HL-60 (cell line): Measurements from ENCODE around the gene KRT77.

Source experiments
- GABPA ChIP-seq: IDR thresholded peaks from 2 replicates; pipeline ENCODE4 v1.6.1; 2012; ENCODE audit warnings: low read depth
- POLR2AphosphoS5 ChIP-seq: IDR thresholded peaks from 2 replicates; pipeline ENCODE4 v1.6.1; 2012; ENCODE audit warnings: low read depth
- TF ChIP-seq, protein P1 (sequence below): IDR thresholded peaks from one replicate; pipeline ENCODE4 v1.5.1; 2011; ENCODE audit warnings: low read length, control low read depth, inconsistent platforms; ENCODE audit not compliant: insufficient read depth
- TF ChIP-seq, protein P2 (sequence below): IDR thresholded peaks from 2 replicates; pipeline ENCODE4 v1.6.1; 2012; ENCODE audit warnings: low read depth; ENCODE audit not compliant: insufficient replicate concordance

DNA sequence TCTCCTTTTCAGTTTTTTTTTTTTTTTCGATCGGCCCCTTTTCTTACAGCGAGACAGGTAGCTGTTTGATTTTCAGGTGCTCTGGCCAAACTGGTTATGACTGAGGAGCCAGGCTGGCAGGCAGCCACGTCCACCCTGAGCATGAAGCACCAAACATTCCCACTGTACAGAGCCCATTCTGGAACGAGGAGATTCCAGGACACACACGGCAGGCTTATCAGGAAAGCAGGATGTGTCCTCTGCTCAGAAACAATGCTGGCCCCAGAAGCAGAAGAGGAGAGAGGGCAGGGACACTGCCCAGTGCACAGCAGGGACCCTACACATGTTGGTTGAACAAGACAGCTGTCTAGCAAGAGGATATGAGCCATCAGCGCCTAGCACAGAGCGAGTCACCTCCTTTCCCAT, 47.6 kb downstream of the KRT77 start:
- TF ChIP-seq, protein P1, sequence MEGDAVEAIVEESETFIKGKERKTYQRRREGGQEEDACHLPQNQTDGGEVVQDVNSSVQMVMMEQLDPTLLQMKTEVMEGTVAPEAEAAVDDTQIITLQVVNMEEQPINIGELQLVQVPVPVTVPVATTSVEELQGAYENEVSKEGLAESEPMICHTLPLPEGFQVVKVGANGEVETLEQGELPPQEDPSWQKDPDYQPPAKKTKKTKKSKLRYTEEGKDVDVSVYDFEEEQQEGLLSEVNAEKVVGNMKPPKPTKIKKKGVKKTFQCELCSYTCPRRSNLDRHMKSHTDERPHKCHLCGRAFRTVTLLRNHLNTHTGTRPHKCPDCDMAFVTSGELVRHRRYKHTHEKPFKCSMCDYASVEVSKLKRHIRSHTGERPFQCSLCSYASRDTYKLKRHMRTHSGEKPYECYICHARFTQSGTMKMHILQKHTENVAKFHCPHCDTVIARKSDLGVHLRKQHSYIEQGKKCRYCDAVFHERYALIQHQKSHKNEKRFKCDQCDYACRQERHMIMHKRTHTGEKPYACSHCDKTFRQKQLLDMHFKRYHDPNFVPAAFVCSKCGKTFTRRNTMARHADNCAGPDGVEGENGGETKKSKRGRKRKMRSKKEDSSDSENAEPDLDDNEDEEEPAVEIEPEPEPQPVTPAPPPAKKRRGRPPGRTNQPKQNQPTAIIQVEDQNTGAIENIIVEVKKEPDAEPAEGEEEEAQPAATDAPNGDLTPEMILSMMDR: no peak
- TF ChIP-seq POLR2AphosphoS5 (no peak), GABPA (no peak)
- TF ChIP-seq, protein P2, sequence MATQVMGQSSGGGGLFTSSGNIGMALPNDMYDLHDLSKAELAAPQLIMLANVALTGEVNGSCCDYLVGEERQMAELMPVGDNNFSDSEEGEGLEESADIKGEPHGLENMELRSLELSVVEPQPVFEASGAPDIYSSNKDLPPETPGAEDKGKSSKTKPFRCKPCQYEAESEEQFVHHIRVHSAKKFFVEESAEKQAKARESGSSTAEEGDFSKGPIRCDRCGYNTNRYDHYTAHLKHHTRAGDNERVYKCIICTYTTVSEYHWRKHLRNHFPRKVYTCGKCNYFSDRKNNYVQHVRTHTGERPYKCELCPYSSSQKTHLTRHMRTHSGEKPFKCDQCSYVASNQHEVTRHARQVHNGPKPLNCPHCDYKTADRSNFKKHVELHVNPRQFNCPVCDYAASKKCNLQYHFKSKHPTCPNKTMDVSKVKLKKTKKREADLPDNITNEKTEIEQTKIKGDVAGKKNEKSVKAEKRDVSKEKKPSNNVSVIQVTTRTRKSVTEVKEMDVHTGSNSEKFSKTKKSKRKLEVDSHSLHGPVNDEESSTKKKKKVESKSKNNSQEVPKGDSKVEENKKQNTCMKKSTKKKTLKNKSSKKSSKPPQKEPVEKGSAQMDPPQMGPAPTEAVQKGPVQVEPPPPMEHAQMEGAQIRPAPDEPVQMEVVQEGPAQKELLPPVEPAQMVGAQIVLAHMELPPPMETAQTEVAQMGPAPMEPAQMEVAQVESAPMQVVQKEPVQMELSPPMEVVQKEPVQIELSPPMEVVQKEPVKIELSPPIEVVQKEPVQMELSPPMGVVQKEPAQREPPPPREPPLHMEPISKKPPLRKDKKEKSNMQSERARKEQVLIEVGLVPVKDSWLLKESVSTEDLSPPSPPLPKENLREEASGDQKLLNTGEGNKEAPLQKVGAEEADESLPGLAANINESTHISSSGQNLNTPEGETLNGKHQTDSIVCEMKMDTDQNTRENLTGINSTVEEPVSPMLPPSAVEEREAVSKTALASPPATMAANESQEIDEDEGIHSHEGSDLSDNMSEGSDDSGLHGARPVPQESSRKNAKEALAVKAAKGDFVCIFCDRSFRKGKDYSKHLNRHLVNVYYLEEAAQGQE: no peak
